Tibial nerve (tissue), 4 donors: ENCODE results near the gene BCDIN3D. TPM values are rescaled to one million over a fixed set of nuclear protein-coding genes. Genes with fewer than 3 reads are reported as not detected.

Experiments
- DNase-seq, 2 donors: peaks; one replicate each; pipeline ENCODE4 v3.0.0-alpha.2; 2019; ENCODE audit warnings: low spot score in 2 of 2
- H3K27ac ChIP-seq, 4 donors: fragments of 200-600 bp; sonication (generic) in 3 of 4; one replicate each; pipeline ENCODE4 v1.5.1; 2017 to 2019; ENCODE audit warnings: mild to moderate bottlenecking in 1 of 4
- H3K27me3 ChIP-seq, 2 donors: fragments of 200-600 bp; sonication (generic) in 1 of 2; one replicate each; pipeline versions ENCODE4 v1.5.1 to v1.6.0; 2017 to 2019
- H3K36me3 ChIP-seq, 3 donors: fragments of 200-600 bp; sonication (generic); one replicate each; pipeline ENCODE4 v1.5.1; 2018 to 2019
- H3K4me1 ChIP-seq, 4 donors: fragments of 200-600 bp; sonication (generic) in 3 of 4; one replicate each; pipeline ENCODE4 v1.5.1; 2017 to 2019
- H3K4me3 ChIP-seq, 4 donors: fragments of 200-600 bp; sonication (generic) in 3 of 4; one replicate each; pipeline ENCODE4 v1.5.1; 2017 to 2019; ENCODE audit warnings: mild to moderate bottlenecking in 1 of 4, moderate library complexity in 1 of 4
- H3K9me3 ChIP-seq, 4 donors: fragments of 200-600 bp; sonication (generic) in 3 of 4; one replicate each; pipeline ENCODE4 v1.5.1; 2017 to 2019
- CTCF ChIP-seq, 5 experiments: fragments of 200-600 bp in 3 of 5; fragments of 450-650 bp in 2 of 5; sonication (generic) in 3 of 5; IDR thresholded peaks; one replicate each; pipeline ENCODE4 v1.5.1; 2016 to 2019; ENCODE audit warnings: antibody characterized with exemption in 5 of 5, mild to moderate bottlenecking in 3 of 5, moderate library complexity in 2 of 5
- EP300 ChIP-seq, 2 donors: sonication (generic); formaldehyde crosslinking; IDR thresholded peaks; one replicate each; pipeline ENCODE4 v1.6.1; 2017; ENCODE audit warnings: antibody characterized with exemption in 2 of 2, mild to moderate bottlenecking in 1 of 2
- POLR2A ChIP-seq, 2 donors: fragments of 450-650 bp; IDR thresholded peaks; one replicate each; pipeline ENCODE4 v1.6.1; 2017; ENCODE audit warnings: antibody characterized with exemption in 2 of 2, mild to moderate bottlenecking in 2 of 2, moderate library complexity in 2 of 2
- WGBS, 2 donors: methylation state at CpG; one replicate each; pipeline ENCODE4 v1.1.5; 2018; 5-methylcytosine and 5-hydroxymethylcytosine counted together
- total RNA-seq, 4 donors: library from RNA; depleted of rRNA; stranded (reverse); fragments of >200 nt; gene quantifications; one replicate each; pipeline ENCODE4 v1.1.0, GENCODE V29; 2016

The BCDIN3D gene
- total RNA-seq, 4 donors from 2014 or later = 1.2 to 4.2 (median 2.5) TPM

- Histone ChIP-seq H3K27ac (peak overlapping the region in 2 of 4 donors; percentile 95 to 96), H3K4me1 (peaks cover 0 to 85% (median 44%) of the 10 kb centered on the region in 4 donors), H3K36me3 (peaks cover 0 to 9% (median 0%) of the 10 kb centered on the region in 3 donors), H3K9me3 (no peaks in the 10 kb centered on the region), H3K4me3 (no peak overlapping the region), H3K27me3 (no peaks in the 10 kb centered on the region)
- no peak for DNase-seq
- TF ChIP-seq EP300 (IDR thresholded peaks at IDR 0.05) (no peak), CTCF (IDR thresholded peaks at IDR 0.05) (no peak), POLR2A (IDR thresholded peaks at IDR 0.05) (no peak)
- WGBS, 2 donors = 70 to 75% methylated on average over 8 of the region's 8 CpGs
Observed at GRCh38 chr12:49824416-49824815, 18.5 kb downstream of the BCDIN3D start.

- Histone ChIP-seq H3K4me1 (peaks cover 0 to 80% (median 41%) of the 10 kb centered on the region in 4 donors), H3K27me3 (no peaks in the 10 kb centered on the region), H3K4me3 (no peak overlapping the region), H3K9me3 (no peaks in the 10 kb centered on the region), H3K36me3 (peaks cover 0 to 9% (median 0%) of the 10 kb centered on the region in 3 donors), H3K27ac (peak overlapping the region in 2 of 4 donors; percentile 95 to 96)
- TF ChIP-seq CTCF (IDR thresholded peaks at IDR 0.05) = no peak
- TF ChIP-seq EP300 (IDR thresholded peaks at IDR 0.05) = no peak
- TF ChIP-seq POLR2A (IDR thresholded peaks at IDR 0.05) = no peak
- 85 to 89% methylated on average over 6 of the region's 6 CpGs for WGBS, 2 donors
- no peak for DNase-seq
Observed at GRCh38 chr12:49823951-49824350, 19.0 kb downstream of the BCDIN3D start.

- 44 to 75% methylated on average over 1 of the region's 1 CpG for WGBS, 2 donors
- H3K27me3 ChIP-seq = no peaks in the 10 kb centered on the region
- no peak for DNase-seq
- H3K4me1 ChIP-seq = peaks cover 0 to 79% (median 39%) of the 10 kb centered on the region in 4 donors
- no peak overlapping the region for H3K4me3 ChIP-seq
- peaks cover 0 to 9% (median 0%) of the 10 kb centered on the region in 3 donors for H3K36me3 ChIP-seq
- H3K9me3 ChIP-seq = no peaks in the 10 kb centered on the region
- H3K27ac ChIP-seq = peak overlapping the region in 1 of 4 donors; percentile 24
- TF ChIP-seq CTCF (IDR thresholded peaks at IDR 0.05) (no peak), POLR2A (IDR thresholded peaks at IDR 0.05) (no peak), EP300 (IDR thresholded peaks at IDR 0.05) (no peak)
Observed at GRCh38 chr12:49823350-49823749, 19.6 kb downstream of the BCDIN3D start.

- peaks cover 0 to 9% (median 0%) of the 10 kb centered on the region in 3 donors for H3K36me3 ChIP-seq
- WGBS, 2 donors = 72 to 77% methylated on average over 10 of the region's 10 CpGs
- TF ChIP-seq CTCF (IDR thresholded peaks at IDR 0.05) = no peak
- TF ChIP-seq EP300 (IDR thresholded peaks at IDR 0.05) = no peak
- no peak for TF ChIP-seq POLR2A (IDR thresholded peaks at IDR 0.05)
- H3K4me3 ChIP-seq = no peak overlapping the region
- peaks cover 0 to 71% (median 32%) of the 10 kb centered on the region in 4 donors for H3K4me1 ChIP-seq
- no peak for DNase-seq
- no peaks in the 10 kb centered on the region for H3K27me3 ChIP-seq
- peak overlapping the region in 2 of 4 donors; percentile 29 to 55 for H3K27ac ChIP-seq
- H3K9me3 ChIP-seq = no peaks in the 10 kb centered on the region
Observed at GRCh38 chr12:49821373-49822287, 21.3 kb downstream of the BCDIN3D start.

GRCh38 chr12:49819786-49820185, 23.1 kb downstream of the BCDIN3D start:
- Histone ChIP-seq H3K27me3 (no peaks in the 10 kb centered on the region), H3K27ac (no peak overlapping the region), H3K4me3 (no peak overlapping the region), H3K9me3 (no peaks in the 10 kb centered on the region), H3K36me3 (peaks cover 0 to 19% (median 0%) of the 10 kb centered on the region in 3 donors), H3K4me1 (peaks cover 0 to 63% (median 15%) of the 10 kb centered on the region in 4 donors)
- no peak for DNase-seq
- 58 to 59% methylated on average over 2 of the region's 2 CpGs for WGBS, 2 donors
- TF ChIP-seq EP300 (IDR thresholded peaks at IDR 0.05) (no peak), POLR2A (IDR thresholded peaks at IDR 0.05) (no peak), CTCF (IDR thresholded peaks at IDR 0.05) (no peak)
